Measurements from ENCODE around the gene LRRC61. TPM values are rescaled to one million over a fixed set of nuclear protein-coding genes. Genes with fewer than 3 reads are reported as not detected.

LRRC61 gene
- total and polyA plus RNA-seq, 7 donors, result 0.88 to 4.4 (median 3.3) TPM

DNA sequence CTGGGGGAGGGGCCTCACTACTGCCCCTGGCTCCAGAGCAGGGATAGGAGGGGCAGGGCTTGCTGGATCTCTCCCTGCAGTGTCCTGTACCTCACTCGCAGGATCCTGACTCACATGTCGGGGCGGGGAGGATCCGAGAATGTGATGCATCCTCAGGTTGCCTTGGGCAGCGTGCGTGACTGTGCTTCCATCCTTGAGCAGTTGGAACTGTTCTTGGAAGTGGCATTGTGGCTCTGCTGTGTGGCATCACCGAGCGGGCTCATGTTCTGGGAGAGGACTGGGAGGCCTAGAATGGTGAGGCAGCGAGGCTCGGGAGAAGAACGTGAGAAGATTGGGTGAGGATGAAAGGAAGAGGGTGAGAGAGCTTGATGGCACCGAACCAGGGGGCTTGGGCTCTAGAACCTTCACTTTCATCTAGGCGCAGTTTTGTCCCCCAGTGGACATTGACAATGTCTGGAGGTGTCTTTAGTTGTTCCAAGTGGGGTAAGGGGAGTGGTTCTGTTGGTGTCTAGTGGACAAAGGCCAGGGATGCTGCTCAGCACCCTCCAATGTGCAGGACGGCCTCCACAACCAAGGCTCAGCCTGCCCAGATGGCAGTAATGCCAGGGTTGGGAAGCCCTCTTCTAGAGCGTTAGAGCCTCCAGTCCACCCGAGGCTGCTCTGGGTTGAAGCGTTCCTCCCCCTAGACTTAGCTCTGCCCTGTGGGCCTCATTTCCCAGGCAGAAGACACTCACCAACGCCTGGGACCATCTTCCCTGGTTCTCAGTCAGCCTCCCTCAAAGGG is 9.9 kb downstream of the LRRC61 start:
- ATAC-seq, result no peak
- WGBS, 3 donors, result 95 to 97% (median 96%) methylated on average over 18 of the region's 18 CpGs
- Histone ChIP-seq H3K9me3 (no peaks in the 10 kb centered on the region), H3K4me3 (no peak overlapping the region), H3K27me3 (ENCODE audit: insufficient read depth in 3 of 3, low read length in 2 of 3) (no peaks in the 10 kb centered on the region), H3K36me3 (ENCODE audit: insufficient read depth in 1 of 2, low read depth in 1 of 2) (no peaks in the 10 kb centered on the region), H3K27ac (no peak overlapping the region), H3K4me1 (no peaks in the 10 kb centered on the region)
- no peak for DNase-seq
- intact Hi-C loops (cut with DNase I), result no loop called here
- TF ChIP-seq, protein P1, sequence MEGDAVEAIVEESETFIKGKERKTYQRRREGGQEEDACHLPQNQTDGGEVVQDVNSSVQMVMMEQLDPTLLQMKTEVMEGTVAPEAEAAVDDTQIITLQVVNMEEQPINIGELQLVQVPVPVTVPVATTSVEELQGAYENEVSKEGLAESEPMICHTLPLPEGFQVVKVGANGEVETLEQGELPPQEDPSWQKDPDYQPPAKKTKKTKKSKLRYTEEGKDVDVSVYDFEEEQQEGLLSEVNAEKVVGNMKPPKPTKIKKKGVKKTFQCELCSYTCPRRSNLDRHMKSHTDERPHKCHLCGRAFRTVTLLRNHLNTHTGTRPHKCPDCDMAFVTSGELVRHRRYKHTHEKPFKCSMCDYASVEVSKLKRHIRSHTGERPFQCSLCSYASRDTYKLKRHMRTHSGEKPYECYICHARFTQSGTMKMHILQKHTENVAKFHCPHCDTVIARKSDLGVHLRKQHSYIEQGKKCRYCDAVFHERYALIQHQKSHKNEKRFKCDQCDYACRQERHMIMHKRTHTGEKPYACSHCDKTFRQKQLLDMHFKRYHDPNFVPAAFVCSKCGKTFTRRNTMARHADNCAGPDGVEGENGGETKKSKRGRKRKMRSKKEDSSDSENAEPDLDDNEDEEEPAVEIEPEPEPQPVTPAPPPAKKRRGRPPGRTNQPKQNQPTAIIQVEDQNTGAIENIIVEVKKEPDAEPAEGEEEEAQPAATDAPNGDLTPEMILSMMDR (IDR thresholded peaks at IDR 0.05), result no peak

DNA sequence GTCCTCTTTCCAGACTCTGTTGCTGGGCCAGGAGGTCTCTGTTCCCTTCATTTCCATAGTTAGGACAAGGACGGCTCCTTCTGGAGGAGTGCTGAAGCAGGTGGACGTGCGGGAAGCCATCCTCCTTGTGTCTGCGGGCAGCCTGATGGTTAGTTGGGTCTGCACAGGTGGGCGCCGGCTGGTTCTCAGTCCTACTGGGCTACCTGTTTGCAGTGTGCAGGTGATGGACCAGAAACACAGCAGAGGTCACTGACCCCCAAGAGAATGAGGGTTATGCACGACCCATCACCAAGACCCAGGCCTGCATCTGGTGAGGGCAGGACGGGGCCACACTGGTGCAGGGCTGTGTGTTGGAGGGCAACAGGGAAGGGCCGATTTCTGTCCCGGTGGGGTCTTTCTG is 10.5 kb downstream of the LRRC61 start:
- no peaks in the 10 kb centered on the region for H3K4me1 ChIP-seq
- TF ChIP-seq, protein P1 (IDR thresholded peaks at IDR 0.05), result no peak
- no peak overlapping the region for H3K27ac ChIP-seq
- H3K27me3 ChIP-seq (ENCODE audit: insufficient read depth in 3 of 3, low read length in 2 of 3), result no peaks in the 10 kb centered on the region
- ATAC-seq (no peak), DNase-seq (no peak)
- WGBS, 3 donors, result 93 to 98% (median 96%) methylated on average over 8 to 10 of the region's 10 CpGs
- H3K9me3 ChIP-seq, result no peaks in the 10 kb centered on the region
- intact Hi-C loops (cut with DNase I), result no loop called here
- H3K4me3 ChIP-seq, result no peak overlapping the region
- H3K36me3 ChIP-seq (ENCODE audit: insufficient read depth in 1 of 2, low read depth in 1 of 2), result no peaks in the 10 kb centered on the region

DNA sequence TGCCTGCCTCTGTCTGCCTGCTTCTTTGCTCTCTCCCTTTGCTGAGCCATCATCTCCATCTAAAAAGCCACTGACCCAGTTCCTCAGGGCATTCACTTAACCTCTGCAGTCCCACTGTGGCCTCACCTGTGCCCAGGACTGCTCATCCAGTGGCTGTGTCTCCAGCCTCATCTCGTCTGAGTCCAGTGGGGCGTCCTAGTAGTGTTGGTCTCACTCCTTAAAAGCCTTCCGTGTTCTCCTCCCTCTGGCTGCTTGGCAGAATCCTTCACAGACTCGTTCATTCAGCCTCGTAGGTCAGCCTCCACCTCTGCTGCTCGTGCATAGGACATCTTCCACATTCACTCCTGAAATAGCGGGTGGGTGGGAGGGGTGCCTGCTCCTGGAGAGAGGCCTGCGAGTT is 11.0 kb downstream of the LRRC61 start:
- Histone ChIP-seq H3K9me3 (no peaks in the 10 kb centered on the region), H3K4me1 (no peaks in the 10 kb centered on the region), H3K36me3 (ENCODE audit: insufficient read depth in 1 of 2, low read depth in 1 of 2) (no peaks in the 10 kb centered on the region), H3K27ac (no peak overlapping the region), H3K27me3 (ENCODE audit: insufficient read depth in 3 of 3, low read length in 2 of 3) (no peaks in the 10 kb centered on the region), H3K4me3 (no peak overlapping the region)
- DNase-seq, result no peak
- 91 to 94% (median 92%) methylated on average over 8 of the region's 8 CpGs for WGBS, 3 donors
- ATAC-seq, result no peak
- TF ChIP-seq, protein P1 (IDR thresholded peaks at IDR 0.05), result no peak
- intact Hi-C loops (cut with DNase I), result no loop called here

DNA sequence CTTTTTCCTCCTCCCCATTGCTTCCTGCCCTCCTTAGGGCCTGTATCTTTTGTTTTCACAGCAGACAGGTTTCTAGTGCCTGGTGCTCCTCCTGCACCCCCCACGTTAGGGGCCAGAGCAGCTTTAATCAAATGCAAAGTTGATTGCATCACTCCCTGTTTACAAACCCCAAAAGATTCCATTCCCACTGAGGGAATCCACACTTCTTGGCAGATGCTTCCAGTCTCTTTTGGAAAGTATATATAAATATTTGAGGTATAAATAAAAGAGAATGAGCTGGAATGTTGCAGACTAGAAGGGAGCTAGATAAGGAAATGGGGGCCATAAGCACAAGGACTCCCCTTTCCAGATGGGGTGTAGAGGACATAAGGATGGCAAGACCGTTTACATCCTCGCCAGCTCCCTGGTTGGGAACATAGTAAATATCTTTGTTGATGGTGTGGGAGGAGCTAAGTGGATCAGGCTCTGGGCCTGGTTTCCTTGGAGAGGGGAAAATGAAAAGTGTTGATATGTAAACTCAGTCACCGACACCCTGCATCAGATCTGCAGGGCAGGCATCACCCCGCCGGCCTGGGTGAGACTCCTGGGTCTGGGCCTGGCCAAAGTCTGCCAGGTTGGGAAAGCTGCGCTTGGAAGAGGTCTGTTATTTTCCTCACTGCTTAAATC is 12.1 kb downstream of the LRRC61 start:
- no peak for ATAC-seq

More for the DNA sequence above, 12.1 kb downstream of the LRRC61 start:
- intact Hi-C loops (cut with DNase I), result no loop called here
- Histone ChIP-seq H3K9me3 (no peaks in the 10 kb centered on the region), H3K27ac (no peak overlapping the region), H3K4me3 (no peak overlapping the region), H3K4me1 (peaks cover 4% of the 10 kb centered on the region), H3K27me3 (ENCODE audit: insufficient read depth in 3 of 3, low read length in 2 of 3) (peaks cover 0 to 8% (median 0%) of the 10 kb centered on the region in 3 donors), H3K36me3 (ENCODE audit: insufficient read depth in 1 of 2, low read depth in 1 of 2) (no peaks in the 10 kb centered on the region)
- 56 to 59% (median 57%) methylated on average over 7 of the region's 7 CpGs for WGBS, 3 donors
- TF ChIP-seq, protein P1 (IDR thresholded peaks at IDR 0.05), result no peak
- no peak for DNase-seq

Data from psoas muscle (tissue), 8 donors.